Measurements from ENCODE around the gene BBOX1.
"Not testable (repeated sequence)": the region's sequence is repeated elsewhere in the genome, so short reads cannot be mapped to it uniquely, and the experiment has no call there.

Gene BBOX1
- 0 reads per million in 4 donors for total RNA-seq

DNA sequence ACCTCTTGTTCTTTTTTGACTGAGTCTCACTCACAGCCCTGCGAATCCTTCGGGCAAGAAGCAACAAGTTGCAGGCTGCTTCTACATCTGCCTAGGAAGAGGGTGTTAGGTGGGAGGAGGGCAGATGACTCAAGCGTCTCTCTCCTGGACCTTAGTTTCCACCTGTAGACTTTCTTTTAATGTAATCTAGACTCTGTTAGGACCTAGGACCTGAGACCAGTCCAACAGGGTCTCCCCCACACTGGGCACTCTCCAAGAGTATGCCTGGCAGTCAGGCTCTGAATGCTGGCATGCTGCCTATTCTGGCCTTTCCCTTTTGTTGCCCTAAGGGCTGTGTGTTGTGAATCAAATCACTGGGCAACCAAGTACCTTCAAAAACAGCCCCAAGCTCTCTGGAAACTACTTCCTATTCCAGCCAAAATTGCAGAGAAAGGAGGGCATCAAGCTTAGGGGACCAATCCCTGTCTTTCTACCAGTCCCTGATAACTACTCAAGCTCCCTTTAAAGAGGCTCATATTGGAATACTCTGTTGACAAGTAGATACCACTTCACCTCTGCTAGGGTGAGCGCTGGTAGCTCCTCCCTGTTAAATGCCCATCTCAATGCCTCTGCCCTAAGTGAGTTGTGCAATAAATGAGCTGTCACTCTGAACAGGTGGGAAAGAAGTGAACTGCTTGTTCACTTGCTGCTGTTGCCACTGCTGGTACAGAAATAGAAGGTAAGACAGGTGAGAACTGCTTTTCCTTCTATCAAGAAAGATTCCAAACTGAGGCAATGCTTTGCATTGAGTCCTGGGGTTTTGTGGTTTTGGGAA is at the start of gene BBOX1:
BBOX1 (plus strand) TSS at position 514 of the 814 bp plus-strand sequence. CDS start 14,616 bp downstream, outside the sequence.
- DNase-seq = no peak

GRCh38 chr11:26992031-26992541 is 48.5 kb upstream of the BBOX1 start:
- no peak for DNase-seq

GRCh38 chr11:26993965-26994457 is 46.6 kb upstream of the BBOX1 start, which contains the start of gene FIBIN:
Gene FIBIN (plus strand): TSS chr11:26994112. CDS start chr11:26994527, 415 bp downstream.
- DNase-seq = no peak

DNA sequence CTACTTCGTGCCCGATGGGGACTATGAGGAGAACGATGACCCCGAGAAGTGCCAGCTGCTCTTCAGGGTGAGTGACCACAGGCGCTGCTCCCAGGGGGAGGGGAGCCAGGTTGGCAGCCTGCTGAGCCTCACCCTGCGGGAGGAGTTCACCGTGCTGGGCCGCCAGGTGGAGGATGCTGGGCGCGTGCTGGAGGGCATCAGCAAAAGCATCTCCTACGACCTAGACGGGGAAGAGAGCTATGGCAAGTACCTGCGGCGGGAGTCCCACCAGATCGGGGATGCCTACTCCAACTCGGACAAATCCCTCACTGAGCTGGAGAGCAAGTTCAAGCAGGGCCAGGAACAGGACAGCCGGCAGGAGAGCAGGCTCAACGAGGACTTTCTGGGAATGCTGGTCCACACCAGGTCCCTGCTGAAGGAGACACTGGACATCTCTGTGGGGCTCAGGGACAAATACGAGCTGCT is 46.0 kb upstream of the BBOX1 start:
- no peak for DNase-seq

- no peak for DNase-seq
Observed at GRCh38 chr11:26995701-26996460, 44.7 kb upstream of the BBOX1 start.

- DNase-seq = no peak
Observed at GRCh38 chr11:26997378-26997777, 43.2 kb upstream of the BBOX1 start.

DNA sequence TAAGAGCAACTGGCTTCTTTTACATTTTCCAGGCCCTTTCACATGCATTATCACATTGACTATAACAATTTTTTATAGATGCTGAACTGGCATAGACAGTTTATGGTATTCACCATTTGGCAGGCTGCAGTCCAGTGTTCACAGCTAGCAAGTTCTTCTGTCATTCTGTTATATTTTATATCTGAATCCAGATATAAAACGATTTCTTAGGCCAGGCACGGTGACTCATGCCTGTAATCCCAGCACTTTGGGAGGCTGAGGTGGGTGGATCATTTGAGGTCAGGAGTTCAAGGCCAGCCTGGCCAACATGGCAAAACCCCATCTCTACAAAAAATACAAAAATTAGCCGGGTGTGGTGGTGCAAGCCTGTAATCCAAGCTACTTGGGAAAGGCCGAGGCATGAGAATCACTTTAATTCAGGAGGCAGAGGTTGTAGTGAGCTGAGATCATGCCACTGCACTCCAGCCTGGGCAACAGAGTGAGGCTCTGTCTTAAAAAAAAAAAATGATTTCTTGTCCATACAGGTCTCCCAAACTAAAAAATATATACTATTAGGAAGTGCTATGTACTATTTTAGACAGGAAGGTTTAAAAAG is 39.4 kb upstream of the BBOX1 start:
- DNase-seq = not testable (repeated sequence)

DNA sequence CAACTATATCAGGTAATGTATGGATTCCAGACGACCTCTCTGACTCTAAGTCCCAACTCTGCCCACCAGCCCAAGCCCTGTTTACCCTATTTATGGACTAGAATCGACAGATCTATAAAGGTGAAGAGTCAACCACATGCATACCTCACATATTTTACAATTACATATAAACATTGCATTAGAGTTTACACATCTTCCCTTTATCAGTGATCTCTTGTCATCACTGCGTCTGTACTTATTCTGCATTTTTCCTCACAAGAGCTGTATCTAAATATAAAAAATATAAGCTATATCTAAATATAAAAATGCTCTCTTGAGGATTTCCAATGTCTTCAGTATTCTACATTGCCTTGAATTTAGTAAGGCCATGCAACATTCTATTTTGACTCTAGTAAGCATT is 38.2 kb upstream of the BBOX1 start:
- no peak for DNase-seq

- DNase-seq = no peak
Observed at GRCh38 chr11:27002838-27003237, 37.8 kb upstream of the BBOX1 start.

GRCh38 chr11:27004103-27004502 is 36.5 kb upstream of the BBOX1 start:
- no peak for DNase-seq

GRCh38 chr11:27008811-27009535 is 31.6 kb upstream of the BBOX1 start:
- DNase-seq = no peak

GRCh38 chr11:27011560-27012233 is 28.9 kb upstream of the BBOX1 start:
- DNase-seq = no peak

DNA sequence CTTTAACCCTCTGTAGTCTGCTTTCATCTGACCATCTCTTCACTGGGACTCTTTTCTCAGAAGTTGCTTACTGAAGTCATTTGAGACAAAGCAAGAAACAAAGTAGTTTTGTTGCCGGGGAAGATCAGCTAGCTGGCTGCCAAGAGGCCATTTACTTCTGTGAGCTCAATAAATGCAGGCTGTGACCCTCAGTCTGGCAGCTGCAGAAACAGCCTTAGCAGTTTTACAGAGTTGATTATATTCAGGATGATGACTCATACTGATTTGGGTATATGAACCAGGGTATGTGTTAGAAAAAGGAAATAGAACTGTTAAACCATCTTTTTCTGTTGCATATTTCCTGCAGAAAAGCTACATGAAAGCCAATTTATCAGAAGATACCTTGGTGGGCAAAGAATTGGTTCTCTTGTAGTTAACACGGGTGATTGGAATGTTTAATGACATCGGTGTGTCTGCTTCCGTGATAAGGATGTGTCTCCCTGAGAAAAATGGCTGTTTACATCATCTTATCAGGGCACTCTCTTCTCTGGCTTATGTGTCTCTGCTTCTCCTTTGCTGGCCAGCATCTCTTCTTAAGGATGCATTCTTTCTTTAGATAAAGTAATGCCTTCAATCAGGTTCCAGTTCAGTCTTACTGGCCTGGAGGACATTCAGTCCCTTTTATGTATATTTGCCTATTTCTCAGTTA is 28.2 kb upstream of the BBOX1 start:
- peak in 1 of 5 donors; percentile 20 for DNase-seq

DNA sequence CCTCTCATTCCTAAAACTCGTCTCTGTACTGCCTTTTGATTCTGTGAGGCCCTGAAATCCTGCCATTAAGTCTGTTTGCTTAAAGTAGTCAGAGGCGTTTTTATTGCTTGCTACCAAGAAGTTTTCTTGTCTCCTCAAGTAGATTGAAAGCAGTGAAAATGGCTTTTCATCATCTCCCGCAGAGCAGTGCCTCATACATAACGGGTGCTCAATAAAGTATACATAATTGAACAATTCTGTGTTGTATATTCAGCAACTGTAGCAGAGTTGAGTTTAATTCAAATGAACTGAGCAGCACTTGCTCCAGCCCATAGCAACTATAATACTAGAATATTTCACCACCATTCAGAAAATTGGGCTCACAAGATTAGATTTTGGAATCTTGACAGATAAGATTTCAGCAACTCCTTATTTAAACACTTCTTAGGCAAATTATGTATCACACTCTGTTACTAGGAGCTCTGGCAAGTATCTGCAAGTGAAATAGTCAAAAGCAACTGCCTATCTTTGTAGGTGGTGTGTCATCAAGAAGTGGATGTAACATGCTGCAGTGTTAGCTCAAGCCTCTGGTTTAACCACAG is 26.7 kb upstream of the BBOX1 start:
- no peak for DNase-seq

GRCh38 chr11:27018902-27019529 is 21.6 kb upstream of the BBOX1 start:
- no peak for DNase-seq

GRCh38 chr11:27020751-27021150 is 19.9 kb upstream of the BBOX1 start:
- no peak for DNase-seq

GRCh38 chr11:27022659-27023251 is 17.9 kb upstream of the BBOX1 start:
- no peak for DNase-seq

GRCh38 chr11:27024865-27025264 is 15.8 kb upstream of the BBOX1 start:
- DNase-seq = no peak

DNA sequence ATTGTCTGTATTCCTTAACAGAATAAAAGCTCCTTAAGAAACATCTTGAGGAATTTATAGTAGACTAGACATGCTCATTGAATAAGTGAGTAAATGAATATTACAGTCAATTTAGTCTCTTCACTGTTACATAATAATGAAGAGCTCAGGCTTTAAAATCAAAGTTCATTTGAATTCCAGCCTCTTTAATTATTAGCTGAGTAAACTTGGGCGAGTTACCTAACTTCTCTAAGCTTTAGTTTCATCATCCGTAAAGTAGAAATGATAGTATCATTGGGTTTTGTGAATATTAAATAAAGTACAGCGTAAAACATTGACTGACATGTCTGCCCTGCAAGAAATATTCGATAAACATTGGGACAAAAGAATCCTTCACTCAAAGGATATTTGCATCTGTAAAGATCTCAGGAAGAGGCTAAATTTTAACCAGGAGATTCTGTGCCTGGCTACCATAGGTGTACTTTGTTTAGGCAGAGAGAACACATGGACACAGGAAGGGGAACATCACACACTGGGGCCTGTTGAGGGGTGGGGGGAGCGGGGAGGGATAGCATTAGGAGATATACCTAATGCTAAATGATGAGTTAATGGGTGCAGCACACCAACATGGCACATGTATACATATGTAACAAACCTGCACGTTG is 15.2 kb upstream of the BBOX1 start:
- no peak for DNase-seq
